ENCODE measurements around the gene PRKCZ.
A peak's percentile ranks its signal among the peaks of the same experiment; 100 is the strongest.

PRKCZ gene

DNA sequence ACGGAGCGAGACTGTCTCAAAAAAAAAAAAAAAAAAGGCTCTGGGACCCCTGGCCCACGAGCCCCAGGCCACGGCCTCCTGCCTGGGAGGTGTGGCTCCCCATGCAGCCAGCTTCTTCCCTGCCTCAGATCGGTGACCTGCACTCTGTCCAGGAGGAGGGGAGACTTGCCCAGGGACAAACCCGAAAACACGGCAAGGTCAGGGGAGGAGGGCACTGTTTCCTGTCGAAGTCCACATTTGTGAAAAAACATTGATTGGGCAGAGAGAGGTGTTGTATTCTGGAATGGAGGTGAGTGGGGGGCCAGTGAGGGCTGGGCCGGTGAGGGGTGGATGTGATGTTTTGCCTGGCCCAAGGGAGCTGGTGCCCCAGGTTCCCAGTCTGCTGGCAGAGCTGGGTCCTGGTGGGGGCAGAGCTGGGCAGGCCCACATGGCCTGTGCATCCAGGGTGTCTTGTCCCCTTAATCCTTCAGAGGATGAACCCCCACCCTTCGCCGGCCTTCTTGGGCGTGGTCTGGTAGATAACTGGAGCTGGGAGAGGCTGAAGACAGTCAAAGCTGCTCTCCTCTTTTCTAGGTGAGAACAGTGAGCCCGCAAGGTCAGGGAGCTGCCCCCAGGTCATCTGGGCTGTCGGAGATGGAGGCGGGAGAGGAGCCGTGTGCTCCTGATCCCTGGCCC is 156.7 kb downstream of the PRKCZ start:
- DNase-seq (ENCODE audit: insufficient read length, low spot score) (no peak), FAIRE-seq (no peak)
- TF ChIP-seq SPI1 (IDR thresholded peaks at IDR 0.05; ENCODE audit: low read depth, low read length): no peak
- TF ChIP-seq POLR2AphosphoS5 (IDR thresholded peaks at IDR 0.05; ENCODE audit: low read depth, low read length): no peak
- no peak for TF ChIP-seq POLR2A (IDR thresholded peaks at IDR 0.05; ENCODE audit: low read depth, low read length)
- no peak for TF ChIP-seq PAX5 (IDR thresholded peaks at IDR 0.05; ENCODE audit: insufficient read depth, low read length, severe bottlenecking)
- TF ChIP-seq POU2F2 (IDR thresholded peaks at IDR 0.05; ENCODE audit: low read depth, low read length): no peak
- TF ChIP-seq TAF1 (IDR thresholded peaks at IDR 0.05; ENCODE audit: low read depth, low read length): no peak

GRCh38 chr1:2208309-2209239 is 158.4 kb downstream of the PRKCZ start:
- no peak for FAIRE-seq
- TF ChIP-seq POU2F2 (IDR thresholded peaks at IDR 0.05; ENCODE audit: low read depth, low read length) (no peak), POLR2AphosphoS5 (IDR thresholded peaks at IDR 0.05; ENCODE audit: low read depth, low read length) (no peak), SPI1 (IDR thresholded peaks at IDR 0.05; ENCODE audit: low read depth, low read length) (no peak), TAF1 (IDR thresholded peaks at IDR 0.05; ENCODE audit: low read depth, low read length) (no peak), PAX5 (IDR thresholded peaks at IDR 0.05; ENCODE audit: insufficient read depth, low read length, severe bottlenecking) (no peak), POLR2A (IDR thresholded peaks at IDR 0.05; ENCODE audit: low read depth, low read length) (no peak)
- DNase-seq (ENCODE audit: insufficient read length, low spot score): no peak

DNA sequence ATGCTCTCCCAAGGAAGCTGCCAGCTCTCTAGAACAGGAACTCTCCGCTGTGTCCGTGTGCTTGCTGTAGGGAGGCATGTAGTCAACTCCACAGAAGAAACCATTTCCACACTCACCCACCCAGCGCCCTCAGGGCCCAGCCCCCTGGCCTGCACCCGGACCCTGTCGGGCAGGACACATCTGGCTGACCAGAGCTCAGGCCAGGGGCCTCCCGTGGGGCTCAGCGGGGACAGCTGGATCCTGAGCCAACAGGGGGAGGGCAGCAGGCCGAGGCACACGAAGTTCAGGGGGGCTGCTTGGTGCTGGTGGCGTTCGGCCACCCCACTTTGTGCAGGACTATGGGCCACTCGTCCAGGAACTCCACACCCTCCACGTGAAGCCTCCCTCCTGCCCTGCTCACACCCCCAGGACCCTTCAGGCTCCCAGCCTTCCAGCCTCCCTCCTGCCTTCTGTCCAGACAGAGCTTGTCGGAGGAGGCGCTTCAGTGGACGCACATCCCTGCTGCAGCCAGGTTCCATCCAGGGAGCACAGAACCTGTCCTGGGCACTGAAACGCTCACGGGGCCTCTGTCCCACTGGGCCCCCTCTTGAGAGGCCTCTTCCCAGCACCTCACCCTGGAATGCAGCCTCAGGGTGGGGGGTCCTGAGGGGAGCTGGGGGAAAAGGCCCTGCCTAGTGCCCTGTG is 159.3 kb downstream of the PRKCZ start:
- DNase-seq (ENCODE audit: insufficient read length, low spot score) (no peak), FAIRE-seq (no peak)
- no peak for TF ChIP-seq SPI1 (IDR thresholded peaks at IDR 0.05; ENCODE audit: low read depth, low read length)
- no peak for TF ChIP-seq POLR2A (IDR thresholded peaks at IDR 0.05; ENCODE audit: low read depth, low read length)
- no peak for TF ChIP-seq POU2F2 (IDR thresholded peaks at IDR 0.05; ENCODE audit: low read depth, low read length)
- TF ChIP-seq POLR2AphosphoS5 (IDR thresholded peaks at IDR 0.05; ENCODE audit: low read depth, low read length): no peak
- no peak for TF ChIP-seq PAX5 (IDR thresholded peaks at IDR 0.05; ENCODE audit: insufficient read depth, low read length, severe bottlenecking)
- no peak for TF ChIP-seq TAF1 (IDR thresholded peaks at IDR 0.05; ENCODE audit: low read depth, low read length)

DNA sequence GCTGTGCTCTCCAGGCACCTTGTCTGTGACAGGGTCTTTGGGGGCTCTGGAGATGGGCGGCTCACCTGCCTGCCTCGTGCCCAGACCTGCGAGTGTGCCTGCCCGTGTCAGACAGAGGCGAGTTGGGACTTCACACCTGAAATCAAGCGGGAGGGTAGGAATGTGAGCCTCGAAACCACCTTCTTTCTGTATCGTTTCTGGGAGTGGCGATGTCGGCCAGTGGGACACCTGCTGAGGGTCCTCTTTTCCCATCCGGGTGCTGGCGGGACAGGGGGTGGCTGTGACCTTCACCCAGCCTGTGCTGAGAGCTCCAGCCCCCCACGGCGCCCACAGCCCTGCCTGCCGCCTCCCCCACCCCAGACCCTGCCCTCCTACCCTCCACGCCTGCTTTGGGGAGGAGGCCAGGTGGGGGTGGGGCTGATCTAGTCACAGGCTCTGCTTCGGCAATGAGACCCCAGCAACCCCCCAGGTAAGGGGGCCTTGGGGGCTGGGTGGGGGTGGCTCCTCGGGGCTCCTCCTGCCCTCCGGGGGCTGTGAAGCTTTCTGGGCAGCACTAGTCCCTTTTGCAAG is 160.0 kb downstream of the PRKCZ start:
- DNase-seq (ENCODE audit: insufficient read length, low spot score) (no peak), FAIRE-seq (no peak)
- no peak for TF ChIP-seq POU2F2 (IDR thresholded peaks at IDR 0.05; ENCODE audit: low read depth, low read length)
- TF ChIP-seq PAX5 (IDR thresholded peaks at IDR 0.05; ENCODE audit: insufficient read depth, low read length, severe bottlenecking): no peak
- no peak for TF ChIP-seq TAF1 (IDR thresholded peaks at IDR 0.05; ENCODE audit: low read depth, low read length)
- TF ChIP-seq SPI1 (IDR thresholded peaks at IDR 0.05; ENCODE audit: low read depth, low read length): no peak
- TF ChIP-seq POLR2A (IDR thresholded peaks at IDR 0.05; ENCODE audit: low read depth, low read length): no peak
- no peak for TF ChIP-seq POLR2AphosphoS5 (IDR thresholded peaks at IDR 0.05; ENCODE audit: low read depth, low read length)

- FAIRE-seq (no peak), DNase-seq (ENCODE audit: insufficient read length, low spot score) (no peak)
- TF ChIP-seq TAF1 (IDR thresholded peaks at IDR 0.05; ENCODE audit: low read depth, low read length): no peak
- no peak for TF ChIP-seq PAX5 (IDR thresholded peaks at IDR 0.05; ENCODE audit: insufficient read depth, low read length, severe bottlenecking)
- no peak for TF ChIP-seq SPI1 (IDR thresholded peaks at IDR 0.05; ENCODE audit: low read depth, low read length)
- no peak for TF ChIP-seq POU2F2 (IDR thresholded peaks at IDR 0.05; ENCODE audit: low read depth, low read length)
- TF ChIP-seq POLR2A (IDR thresholded peaks at IDR 0.05; ENCODE audit: low read depth, low read length): no peak
- no peak for TF ChIP-seq POLR2AphosphoS5 (IDR thresholded peaks at IDR 0.05; ENCODE audit: low read depth, low read length)
Observed at GRCh38 chr1:2210786-2211185, 160.6 kb downstream of the PRKCZ start.

DNA sequence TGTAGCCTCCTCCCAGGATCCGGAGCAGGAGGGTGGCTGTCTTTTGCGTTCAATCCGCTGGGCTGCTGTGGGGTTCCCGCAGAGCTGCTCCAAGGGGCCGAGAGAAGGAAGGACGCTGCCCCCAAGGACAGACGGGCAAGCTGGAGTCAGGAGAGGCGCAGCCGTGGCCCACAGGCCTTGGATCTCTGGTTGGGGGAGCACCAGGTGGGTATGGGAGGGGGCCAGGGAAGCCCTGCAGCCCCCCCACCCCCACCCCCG is 162.0 kb downstream of the PRKCZ start:
- FAIRE-seq: no peak
- no peak for DNase-seq (ENCODE audit: insufficient read length, low spot score)
- TF ChIP-seq POU2F2 (IDR thresholded peaks at IDR 0.05; ENCODE audit: low read depth, low read length) (no peak), SPI1 (IDR thresholded peaks at IDR 0.05; ENCODE audit: low read depth, low read length) (no peak), PAX5 (IDR thresholded peaks at IDR 0.05; ENCODE audit: insufficient read depth, low read length, severe bottlenecking) (no peak), POLR2AphosphoS5 (IDR thresholded peaks at IDR 0.05; ENCODE audit: low read depth, low read length) (no peak)

DNA sequence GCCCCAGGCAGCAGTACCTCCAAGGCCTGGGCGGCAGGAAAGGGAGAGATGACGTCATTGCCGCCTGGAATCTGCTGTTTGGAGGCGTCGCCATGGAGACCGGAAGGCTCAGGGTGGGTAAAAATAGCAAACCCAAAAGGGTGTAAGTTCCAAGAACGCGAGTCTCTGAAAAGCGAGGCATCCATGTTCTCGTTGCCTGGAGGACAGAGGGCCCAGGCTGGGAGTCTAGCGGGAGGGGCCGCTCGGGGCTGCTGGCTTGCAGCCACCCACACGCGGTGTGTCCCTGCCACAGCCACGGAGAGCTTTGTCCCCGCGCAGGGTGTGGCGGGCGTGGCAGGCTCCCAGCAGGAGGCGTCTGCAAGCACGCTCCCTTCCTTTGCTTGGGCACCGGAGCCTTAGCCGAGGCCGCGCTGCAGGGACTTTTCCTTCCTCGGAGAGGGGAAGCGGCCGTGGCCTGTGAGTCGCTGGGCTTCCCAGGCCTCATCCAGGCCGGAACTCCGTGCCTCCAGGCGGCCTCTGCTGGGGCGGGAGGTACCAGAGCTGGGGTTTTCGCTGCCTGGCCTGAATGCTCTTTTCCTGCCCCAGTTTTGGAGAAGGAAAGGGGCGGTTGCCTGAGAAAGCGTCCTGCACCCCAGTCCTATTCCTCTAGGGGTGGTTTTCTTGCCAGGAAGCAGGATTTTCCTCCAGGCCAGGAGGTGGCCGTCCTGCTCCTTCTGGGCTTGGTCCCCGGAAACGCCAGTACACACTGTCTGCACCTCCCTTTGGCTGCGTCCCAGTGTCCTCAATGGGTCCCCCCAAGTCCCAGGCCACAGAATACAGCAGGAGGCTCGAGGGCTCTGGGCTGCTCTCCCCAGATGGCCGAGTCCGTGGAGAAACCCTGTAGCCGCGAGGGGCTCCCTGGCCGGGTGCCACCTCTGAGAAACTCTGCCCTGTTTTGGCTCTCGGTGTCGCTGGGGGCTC is 162.6 kb downstream of the PRKCZ start:
- DNase-seq (ENCODE audit: insufficient read length, low spot score): no peak
- peak; percentile 26 for FAIRE-seq
- no peak for TF ChIP-seq POLR2AphosphoS5 (IDR thresholded peaks at IDR 0.05; ENCODE audit: low read depth, low read length)
- TF ChIP-seq TAF1 (IDR thresholded peaks at IDR 0.05; ENCODE audit: low read depth, low read length): no peak
- TF ChIP-seq POLR2A (IDR thresholded peaks at IDR 0.05; ENCODE audit: low read depth, low read length): no peak
- TF ChIP-seq SPI1 (IDR thresholded peaks at IDR 0.05; ENCODE audit: low read depth, low read length): no peak
- no peak for TF ChIP-seq PAX5 (IDR thresholded peaks at IDR 0.05; ENCODE audit: insufficient read depth, low read length, severe bottlenecking)
- TF ChIP-seq POU2F2 (IDR thresholded peaks at IDR 0.05; ENCODE audit: low read depth, low read length): no peak
